Skeletal muscle cell (primary cell): Measurements from ENCODE around the gene SCG5.
A peak's percentile ranks its signal among the peaks of the same experiment; 100 is the strongest.
"Not testable (repeated sequence)": the region's sequence is repeated elsewhere in the genome, so short reads cannot be mapped to it uniquely, and the experiment has no call there.

ENCODE experiments used
- DNase-seq: peaks from one replicate; pipeline ENCODE4 v3.0.0-alpha.2; 2010; ENCODE audit warnings: low read depth
- H3K4me3 ChIP-seq: 2 replicates; pipeline ENCODE4 v1.5.1; 2011; ENCODE audit warnings: low read depth, mild to moderate bottlenecking, control low read depth, low read length, moderate library complexity

Gene SCG5

GRCh38 chr15:32641517-32642059 lies at the start of gene SCG5:
SCG5 (plus strand) TSS chr15:32641710; CDS start chr15:32643593, 1,883 bp downstream.
- peak within 1 kb of the TSS; percentile 42 for H3K4me3 ChIP-seq
- DNase-seq: no peak

GRCh38 chr15:32593151-32593550 lies 48.4 kb upstream of the SCG5 start, which contains the start of gene GOLGA8N:
GOLGA8N (plus strand) TSS chr15:32593456.
- DNase-seq, H3K4me3 ChIP-seq: not testable (repeated sequence)

- DNase-seq, H3K4me3 ChIP-seq: not testable (repeated sequence)
These were observed 32.0 kb upstream of the SCG5 start for GRCh38 chr15:32609518-32609917.

GRCh38 chr15:32610719-32611118 lies 30.8 kb upstream of the SCG5 start:
- DNase-seq, H3K4me3 ChIP-seq: not testable (repeated sequence)

GRCh38 chr15:32614712-32615050 lies 26.8 kb upstream of the SCG5 start:
- not testable (repeated sequence) for DNase-seq
- peak overlapping the region; percentile 64 for H3K4me3 ChIP-seq

GRCh38 chr15:32615051-32615870 lies 26.2 kb upstream of the SCG5 start, which contains the start of gene ARHGAP11A:
ARHGAP11A (plus strand) TSS chr15:32615504; CDS start chr15:32616212, 708 bp downstream.
- DNase-seq: peak; percentile 83
- peak within 1 kb of the TSS; percentile 64 for H3K4me3 ChIP-seq

- DNase-seq: not testable (repeated sequence)
- H3K4me3 ChIP-seq: peak overlapping the region; percentile 64
These were observed 25.6 kb upstream of the SCG5 start for GRCh38 chr15:32615871-32616426.

GRCh38 chr15:32636410-32636809 lies 5.1 kb upstream of the SCG5 start:
- H3K4me3 ChIP-seq: no peak overlapping the region
- DNase-seq: no peak

- H3K4me3 ChIP-seq: no peak overlapping the region
- no peak for DNase-seq
These were observed 4.5 kb upstream of the SCG5 start for GRCh38 chr15:32636908-32637567.

- no peak overlapping the region for H3K4me3 ChIP-seq
- no peak for DNase-seq
These were observed 3.8 kb upstream of the SCG5 start for GRCh38 chr15:32637704-32638103.

- no peak for DNase-seq
- no peak overlapping the region for H3K4me3 ChIP-seq
These were observed 1.3 kb downstream of the SCG5 start for GRCh38 chr15:32642667-32643435.

- H3K4me3 ChIP-seq: no peak overlapping the region
- DNase-seq: no peak
These were observed 2.5 kb downstream of the SCG5 start for GRCh38 chr15:32643907-32644445.

GRCh38 chr15:32646291-32646690 lies 4.8 kb downstream of the SCG5 start:
- no peak overlapping the region for H3K4me3 ChIP-seq
- DNase-seq: no peak

- DNase-seq: no peak
- H3K4me3 ChIP-seq: no peak overlapping the region
These were observed 7.8 kb downstream of the SCG5 start for GRCh38 chr15:32649342-32649741.

- DNase-seq: no peak
- H3K4me3 ChIP-seq: no peak overlapping the region
These were observed 9.8 kb downstream of the SCG5 start for GRCh38 chr15:32651229-32651837.

- no peak overlapping the region for H3K4me3 ChIP-seq
- no peak for DNase-seq
These were observed 10.7 kb downstream of the SCG5 start for GRCh38 chr15:32652178-32652577.

- no peak for DNase-seq
- no peak overlapping the region for H3K4me3 ChIP-seq
These were observed 14.6 kb downstream of the SCG5 start for GRCh38 chr15:32656091-32656490.

GRCh38 chr15:32656496-32656895 lies 15.0 kb downstream of the SCG5 start:
- DNase-seq: peak; percentile 48

More at GRCh38 chr15:32656496-32656895, 15.0 kb downstream of the SCG5 start:
- no peak overlapping the region for H3K4me3 ChIP-seq
